Hepatic stellate cell (primary cell): Measurements from ENCODE around the gene PCDHGA9.
A peak's percentile ranks its signal among the peaks of the same experiment; 100 is the strongest.
"Not testable (repeated sequence)": the region's sequence is repeated elsewhere in the genome, so short reads cannot be mapped to it uniquely, and the experiment has no call there.

Source experiments
- DNase-seq: peaks from one replicate; pipeline ENCODE4 v3.0.0; 2011; ENCODE audit warnings: low spot score

PCDHGA9 gene

DNA sequence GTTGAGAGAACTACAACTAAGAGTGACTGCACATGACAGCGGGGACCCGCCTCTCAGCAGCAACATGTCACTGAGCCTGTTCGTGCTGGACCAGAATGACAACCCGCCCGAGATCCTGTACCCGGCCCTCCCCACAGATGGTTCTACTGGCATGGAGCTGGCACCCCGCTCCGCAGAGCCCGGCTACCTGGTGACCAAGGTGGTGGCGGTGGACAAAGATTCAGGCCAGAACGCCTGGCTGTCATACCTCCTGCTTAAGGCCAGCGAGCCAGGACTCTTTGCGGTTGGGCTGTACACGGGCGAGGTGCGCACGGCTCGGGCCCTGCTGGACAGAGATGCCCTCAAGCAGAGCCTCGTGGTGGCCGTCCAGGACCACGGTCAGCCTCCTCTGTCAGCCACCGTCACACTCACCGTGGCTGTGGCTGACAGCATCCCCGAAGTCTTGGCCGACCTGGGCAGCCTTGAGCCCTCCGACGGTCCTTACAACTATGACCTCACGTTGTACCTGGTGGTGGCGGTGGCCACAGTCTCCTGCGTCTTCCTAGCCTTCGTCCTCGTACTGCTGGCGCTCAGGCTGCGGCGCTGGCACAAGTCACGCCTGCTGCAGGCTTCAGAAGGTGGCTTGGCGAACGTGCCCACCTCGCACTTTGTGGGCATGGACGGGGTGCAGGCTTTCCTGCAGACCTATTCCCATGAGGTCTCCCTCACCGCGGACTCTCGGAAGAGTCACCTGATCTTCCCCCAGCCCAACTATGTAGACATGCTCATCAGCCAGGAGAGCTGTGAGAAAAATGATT, 17.9 kb upstream of the PCDHGA9 start:
- no peak for DNase-seq

GRCh38 chr5:141387557-141388311, 14.8 kb upstream of the PCDHGA9 start, which contains the start of gene PCDHGB4:
Gene PCDHGB4, plus strand, starts transcription at chr5:141387698. Its CDS starts 187 bp downstream, at chr5:141387885.
- DNase-seq = not testable (repeated sequence)

GRCh38 chr5:141388661-141389060, 13.9 kb upstream of the PCDHGA9 start:
- no peak for DNase-seq

- no peak for DNase-seq
Observed at GRCh38 chr5:141389153-141390042, 13.2 kb upstream of the PCDHGA9 start.

DNA sequence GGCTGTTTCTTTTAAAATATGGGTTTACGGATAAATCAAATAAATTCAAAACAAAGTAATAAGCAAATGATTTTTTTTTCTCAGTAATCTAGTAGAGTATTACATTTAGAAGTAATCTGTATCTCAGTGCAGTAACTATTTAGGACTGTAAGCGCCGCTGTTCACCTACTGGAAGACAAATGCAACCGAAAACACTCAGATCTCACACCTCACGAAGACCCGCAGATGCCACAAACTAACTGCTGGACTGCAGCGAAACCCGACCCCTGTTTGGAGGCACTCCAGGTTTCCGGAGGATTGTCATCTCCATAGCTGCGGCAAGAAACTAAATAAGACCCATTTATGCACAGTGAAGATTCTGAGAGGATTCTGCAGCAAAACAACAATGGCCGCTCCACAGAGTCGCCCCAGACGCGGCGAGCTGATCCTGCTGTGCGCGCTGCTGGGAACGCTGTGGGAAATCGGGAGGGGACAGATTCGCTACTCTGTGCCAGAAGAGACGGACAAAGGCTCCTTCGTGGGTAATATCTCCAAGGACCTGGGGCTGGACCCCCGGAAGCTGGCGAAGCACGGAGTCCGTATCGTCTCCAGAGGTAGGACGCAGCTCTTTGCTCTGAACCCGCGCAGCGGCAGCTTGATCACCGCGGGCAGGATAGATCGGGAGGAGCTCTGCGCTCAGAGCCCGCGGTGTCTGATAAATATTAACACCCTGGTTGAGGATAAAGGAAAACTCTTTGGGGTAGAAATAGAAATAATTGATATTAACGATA, 10.0 kb upstream of the PCDHGA9 start, which contains the start of gene PCDHGA8:
Gene PCDHGA8 (plus strand): TSS at position 205 of the 770 bp plus-strand sequence. CDS start 181 bp downstream, at position 386.
- peak; percentile 38 for DNase-seq

GRCh38 chr5:141393267-141393666, 9.3 kb upstream of the PCDHGA9 start:
- no peak for DNase-seq

- not testable (repeated sequence) for DNase-seq
Observed at GRCh38 chr5:141394401-141395187, 8.0 kb upstream of the PCDHGA9 start.

- DNase-seq = peak; percentile 50
Observed at GRCh38 chr5:141397756-141398551, 4.6 kb upstream of the PCDHGA9 start, which contains the start of gene PCDHGB5. Gene PCDHGB5, plus strand, starts transcription at chr5:141397947. Its CDS starts 181 bp downstream, at chr5:141398128.

DNA sequence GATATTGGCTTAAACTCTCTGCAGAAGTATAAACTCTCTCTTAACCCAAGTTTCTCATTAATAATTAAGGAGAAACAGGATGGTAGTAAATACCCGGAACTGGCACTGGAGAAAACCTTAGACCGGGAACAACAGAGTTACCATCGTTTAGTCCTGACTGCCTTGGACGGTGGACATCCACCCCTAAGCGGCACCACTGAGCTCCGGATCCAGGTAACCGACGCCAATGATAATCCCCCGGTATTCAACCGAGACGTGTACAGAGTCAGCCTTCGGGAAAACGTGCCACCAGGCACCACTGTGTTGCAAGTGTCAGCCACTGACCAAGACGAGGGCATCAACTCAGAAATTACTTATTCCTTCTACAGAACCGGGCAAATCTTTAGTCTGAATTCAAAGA, 4.0 kb upstream of the PCDHGA9 start:
- no peak for DNase-seq

GRCh38 chr5:141399555-141400258, 2.9 kb upstream of the PCDHGA9 start:
- no peak for DNase-seq

GRCh38 chr5:141403387-141403786, 809 bp downstream of the PCDHGA9 start:
- no peak for DNase-seq

DNA sequence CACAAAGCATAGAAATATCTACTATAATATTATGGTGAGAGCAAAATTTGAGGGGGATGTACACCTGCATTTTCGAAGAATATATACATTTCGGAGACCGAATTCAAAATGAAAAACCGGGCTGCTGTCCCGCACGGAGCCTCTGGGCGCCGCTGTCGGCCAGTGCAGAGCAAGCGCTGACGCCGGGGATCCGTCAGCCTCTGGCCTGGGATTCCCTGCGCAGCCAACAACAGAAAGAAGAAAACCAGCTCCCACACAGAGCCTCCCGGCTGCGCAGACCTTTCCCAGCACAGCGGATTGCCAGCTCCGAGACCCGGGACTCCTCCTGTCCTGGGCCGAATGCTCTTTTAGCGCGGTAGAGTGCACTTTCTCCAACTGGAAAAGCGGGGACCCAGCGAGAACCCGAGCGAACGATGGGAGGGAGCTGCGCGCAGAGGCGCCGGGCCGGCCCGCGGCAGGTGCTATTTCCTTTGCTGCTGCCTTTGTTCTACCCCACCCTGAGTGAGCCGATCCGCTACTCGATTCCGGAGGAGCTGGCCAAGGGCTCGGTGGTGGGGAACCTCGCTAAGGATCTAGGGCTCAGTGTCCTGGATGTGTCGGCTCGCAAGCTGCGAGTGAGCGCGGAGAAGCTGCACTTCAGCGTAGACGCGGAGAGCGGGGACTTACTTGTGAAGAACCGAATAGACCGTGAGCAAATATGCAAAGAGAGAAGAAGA, 5.4 kb downstream of the PCDHGA9 start, which contains the start of gene PCDHGB6:
Gene PCDHGB6 (plus strand): TSS at position 232 of the 716 bp plus-strand sequence. CDS start 182 bp downstream, at position 414.
- DNase-seq = not testable (repeated sequence)

DNA sequence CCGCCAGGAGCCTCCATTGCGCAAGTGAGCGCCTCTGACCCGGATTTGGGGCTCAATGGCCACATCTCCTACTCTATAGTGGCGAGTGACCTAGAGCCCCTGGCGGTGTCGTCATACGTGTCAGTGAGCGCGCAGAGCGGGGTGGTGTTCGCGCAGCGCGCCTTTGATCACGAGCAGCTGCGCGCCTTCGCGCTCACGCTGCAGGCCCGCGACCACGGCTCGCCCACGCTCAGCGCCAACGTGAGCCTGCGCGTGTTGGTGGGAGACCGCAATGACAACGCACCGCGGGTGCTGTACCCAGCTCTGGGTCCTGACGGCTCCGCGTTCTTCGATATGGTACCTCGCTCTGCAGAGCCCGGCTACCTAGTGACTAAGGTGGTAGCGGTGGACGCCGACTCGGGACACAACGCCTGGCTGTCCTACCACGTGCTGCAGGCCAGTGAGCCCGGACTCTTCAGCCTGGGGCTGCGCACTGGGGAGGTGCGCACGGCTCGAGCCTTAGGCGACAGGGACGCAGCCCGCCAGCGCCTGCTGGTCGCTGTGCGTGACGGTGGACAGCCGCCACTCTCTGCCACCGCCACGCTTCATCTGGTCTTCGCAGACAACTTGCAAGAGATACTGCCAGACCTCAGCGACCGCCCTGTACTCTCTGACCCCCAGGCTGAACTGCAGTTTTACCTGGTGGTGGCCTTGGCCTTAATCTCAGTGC, 7.2 kb downstream of the PCDHGA9 start:
- no peak for DNase-seq

- no peak for DNase-seq
Observed at GRCh38 chr5:141411575-141411974, 9.0 kb downstream of the PCDHGA9 start.

DNA sequence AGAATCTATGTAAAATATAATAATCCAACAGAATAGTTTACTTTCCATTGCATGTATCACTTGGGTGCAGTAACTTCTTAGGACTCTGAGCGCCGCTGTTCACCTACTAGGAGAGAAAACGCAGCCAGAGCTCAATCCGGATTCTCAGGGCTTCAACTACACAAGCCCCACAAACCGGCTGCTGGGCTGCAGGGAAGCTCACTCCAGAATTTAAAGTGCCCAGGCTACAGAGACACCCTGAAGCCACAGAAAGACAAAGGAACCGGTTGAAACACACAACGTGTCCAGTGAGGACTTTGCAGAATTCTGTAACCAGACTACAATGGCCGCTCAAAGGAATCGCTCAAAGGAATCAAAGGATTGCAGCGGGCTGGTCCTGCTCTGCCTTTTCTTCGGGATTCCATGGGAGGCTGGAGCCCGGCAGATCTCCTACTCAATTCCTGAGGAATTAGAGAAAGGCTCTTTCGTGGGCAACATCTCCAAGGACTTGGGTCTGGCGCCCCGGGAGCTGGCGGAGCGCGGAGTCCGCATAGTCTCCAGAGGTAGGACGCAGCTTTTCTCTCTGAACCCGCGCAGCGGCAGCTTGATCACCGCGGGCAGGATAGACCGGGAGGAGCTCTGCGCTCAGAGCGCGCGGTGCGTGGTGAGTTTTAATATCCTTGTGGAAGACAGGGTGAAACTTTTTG, 10.4 kb downstream of the PCDHGA9 start, which contains the start of gene PCDHGA10:
Gene PCDHGA10 (plus strand): TSS at position 134 of the 686 bp plus-strand sequence. CDS start 189 bp downstream, at position 323.
- DNase-seq = peak; percentile 78

DNA sequence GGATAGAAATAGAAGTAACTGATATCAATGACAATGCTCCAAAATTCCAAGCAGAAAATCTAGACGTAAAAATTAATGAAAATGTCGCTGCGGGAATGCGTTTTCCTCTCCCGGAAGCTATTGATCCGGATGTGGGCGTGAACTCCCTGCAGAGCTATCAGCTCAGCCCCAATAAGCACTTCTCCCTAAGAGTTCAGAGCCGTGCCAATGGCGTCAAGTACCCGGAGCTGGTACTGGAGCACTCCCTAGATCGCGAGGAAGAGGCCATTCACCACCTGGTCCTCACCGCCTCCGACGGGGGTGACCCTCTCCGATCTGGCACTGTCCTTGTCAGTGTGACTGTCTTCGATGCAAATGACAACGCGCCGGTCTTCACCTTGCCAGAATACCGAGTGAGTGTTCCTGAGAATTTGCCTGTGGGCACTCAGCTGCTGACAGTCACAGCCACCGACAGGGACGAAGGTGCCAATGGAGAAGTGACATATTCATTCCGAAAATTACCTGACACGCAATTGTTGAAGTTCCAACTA, 11.0 kb downstream of the PCDHGA9 start:
- no peak for DNase-seq
